H9 (cell line): ENCODE data around the gene HLA-G. TPM values are rescaled to one million over a fixed set of nuclear protein-coding genes. Genes with fewer than 3 reads are reported as not detected.

Experiments used
- DNase-seq: peaks from one replicate; pipeline ENCODE4 v3.0.0-alpha.2; 2017
- H2AFZ ChIP-seq: one replicate; pipeline ENCODE4 v1.6.1; 2013; ENCODE audit warnings: mild to moderate bottlenecking, low read length, control low read depth, moderate library complexity
- H2AK5ac ChIP-seq: 2 replicates; pipeline ENCODE4 v1.6.1; 2013; ENCODE audit warnings: low read length, control low read depth, mixed read lengths; ENCODE audit not compliant: insufficient read length
- H2BK120ac ChIP-seq: one replicate; pipeline ENCODE4 v1.6.1; 2013; ENCODE audit warnings: low read depth, mild to moderate bottlenecking, low read length, control low read depth, inconsistent platforms; ENCODE audit not compliant: poor library complexity, severe bottlenecking
- H2BK12ac ChIP-seq: 2 replicates; pipeline ENCODE4 v1.6.1; 2013; ENCODE audit warnings: low read length, control low read depth, mixed read lengths, low read depth; ENCODE audit not compliant: insufficient read length
- H2BK15ac ChIP-seq: 2 replicates; pipeline ENCODE4 v1.6.1; 2013; ENCODE audit warnings: low read depth, low read length, control low read depth
- H2BK20ac ChIP-seq: one replicate; pipeline ENCODE4 v1.6.1; 2013; ENCODE audit warnings: low read depth, mild to moderate bottlenecking, low read length, control low read depth, inconsistent platforms; ENCODE audit not compliant: poor library complexity, severe bottlenecking
- H2BK5ac ChIP-seq: 2 replicates; pipeline ENCODE4 v1.6.1; 2013; ENCODE audit warnings: low read length, control low read depth, mixed read lengths; ENCODE audit not compliant: insufficient read length
- H3K14ac ChIP-seq: 2 replicates; pipeline ENCODE4 v1.6.1; 2013; ENCODE audit warnings: low read length, control low read depth; ENCODE audit not compliant: insufficient read depth
- H3K18ac ChIP-seq: 2 replicates; pipeline ENCODE4 v1.6.1; 2013; ENCODE audit warnings: low read depth, mild to moderate bottlenecking, mixed read lengths, low read length, control low read depth; ENCODE audit not compliant: insufficient read length
- H3K23ac ChIP-seq: 2 replicates; pipeline ENCODE4 v1.6.1; 2013; ENCODE audit warnings: low read length, control low read depth, mixed read lengths, low read depth; ENCODE audit not compliant: insufficient read length
- H3K23me2 ChIP-seq: 2 replicates; pipeline ENCODE4 v1.6.1; 2013; ENCODE audit warnings: low read depth, mild to moderate bottlenecking, mixed read lengths, low read length, control low read depth; ENCODE audit not compliant: insufficient read length, poor library complexity, severe bottlenecking
- H3K27ac ChIP-seq: 2 replicates; pipeline ENCODE4 v1.5.1; 2013; ENCODE audit warnings: low read length, control low read depth, mixed read lengths, low read depth; ENCODE audit not compliant: insufficient read length
- H3K27me3 ChIP-seq: 2 replicates; pipeline ENCODE4 v1.6.1; 2013; ENCODE audit warnings: low read length, control low read depth, inconsistent platforms; ENCODE audit not compliant: insufficient read depth
- H3K4ac ChIP-seq: 2 replicates; pipeline ENCODE4 v1.6.1; 2013; ENCODE audit warnings: low read depth, mild to moderate bottlenecking, control low read depth, inconsistent platforms, low read length, moderate library complexity
- H3K4me1 ChIP-seq: 2 replicates; pipeline ENCODE4 v1.6.1; 2013; ENCODE audit warnings: low read length, control low read depth, inconsistent platforms; ENCODE audit not compliant: insufficient read depth
- H3K4me2 ChIP-seq: 2 replicates; pipeline ENCODE4 v1.6.1; 2013; ENCODE audit warnings: low read length, control low read depth, mixed read lengths; ENCODE audit not compliant: insufficient read length, insufficient read depth
- H3K56ac ChIP-seq: 2 replicates; pipeline ENCODE4 v1.6.1; 2013; ENCODE audit warnings: low read depth, mild to moderate bottlenecking, mixed read lengths, low read length, control low read depth; ENCODE audit not compliant: insufficient read length
- H3K79me1 ChIP-seq: 2 replicates; pipeline ENCODE4 v1.6.1; 2013; ENCODE audit warnings: low read depth, mild to moderate bottlenecking, moderate library complexity, low read length, control low read depth, inconsistent platforms; ENCODE audit not compliant: insufficient read depth, poor library complexity, severe bottlenecking
- H3K79me2 ChIP-seq: 2 replicates; pipeline ENCODE4 v1.6.1; 2013; ENCODE audit warnings: low read length, control low read depth, inconsistent platforms; ENCODE audit not compliant: insufficient read depth
- H3K9ac ChIP-seq: 2 replicates; pipeline ENCODE4 v1.6.1; 2013; ENCODE audit warnings: low read length, control low read depth, mixed read lengths; ENCODE audit not compliant: insufficient read length; ENCODE audit errors: extremely low read depth
- H3K9me3 ChIP-seq: one replicate; pipeline ENCODE4 v1.6.1; 2013; ENCODE audit warnings: low read depth, low read length, inconsistent platforms; ENCODE audit not compliant: control insufficient read depth
- H3T11ph ChIP-seq: one replicate; pipeline ENCODE4 v1.6.1; 2013; ENCODE audit warnings: mild to moderate bottlenecking, low read length, control low read depth, inconsistent platforms
- H4K20me1 ChIP-seq: one replicate; pipeline ENCODE4 v1.6.1; 2013; ENCODE audit not compliant: control insufficient read depth, insufficient read length, insufficient read depth
- H4K5ac ChIP-seq: 2 replicates; pipeline ENCODE4 v1.6.1; 2013; ENCODE audit warnings: low read depth, mild to moderate bottlenecking, mixed read lengths, low read length, control low read depth; ENCODE audit not compliant: insufficient read length
- H4K8ac ChIP-seq: replicated peaks from 2 replicates; pipeline ENCODE4 v1.6.1; 2013; ENCODE audit warnings: low read length, control low read depth, mixed read lengths, low read depth; ENCODE audit not compliant: insufficient read length
- H4K91ac ChIP-seq: 2 replicates; pipeline ENCODE4 v1.6.1; 2013; ENCODE audit warnings: low read depth, mild to moderate bottlenecking, moderate library complexity, mixed read lengths, low read length, control low read depth; ENCODE audit not compliant: insufficient read length
- H3K27ac Mint-ChIP-seq, 3 experiments: 2 replicates in 2 of 3; 3 replicates in 1 of 3; pipeline ENCODE4 v1.8.0; 2020 to 2021; ENCODE audit warnings: mixed read lengths in 3 of 3, mild to moderate bottlenecking in 1 of 3, moderate library complexity in 1 of 3
- H3K27me3 Mint-ChIP-seq: 2 replicates; pipeline ENCODE4 v1.8.0; 2021; ENCODE audit warnings: low read depth, mild to moderate bottlenecking, moderate library complexity, mixed read lengths
- H3K36me3 Mint-ChIP-seq, 3 experiments: 2 replicates in 2 of 3; 3 replicates in 1 of 3; pipeline ENCODE4 v1.8.0; 2020 to 2021; ENCODE audit warnings: low read depth in 3 of 3, mixed read lengths in 3 of 3; ENCODE audit not compliant: insufficient read depth in 1 of 3
- H3K4me1 Mint-ChIP-seq, 2 experiments: 2 replicates each; pipeline ENCODE4 v1.8.0; 2020; ENCODE audit warnings: mixed read lengths in 2 of 2
- H3K4me3 Mint-ChIP-seq, 2 experiments: 2 replicates in 1 of 2; 3 replicates in 1 of 2; pipeline ENCODE4 v1.8.0; 2020 to 2021; ENCODE audit warnings: mild to moderate bottlenecking in 2 of 2, mixed read lengths in 2 of 2, moderate library complexity in 1 of 2
- H3K9me3 Mint-ChIP-seq, 2 experiments: 2 replicates in 1 of 2; 3 replicates in 1 of 2; pipeline ENCODE4 v1.8.0; 2020; ENCODE audit warnings: mild to moderate bottlenecking in 2 of 2, mixed read lengths in 2 of 2, moderate library complexity in 1 of 2
- CTCF ChIP-seq: fragments of 200-600 bp; sonication (generic); conservative IDR thresholded peaks from 3 replicates; pipeline ENCODE4 v1.8.0; 2021; ENCODE audit warnings: antibody characterized with exemption, mild to moderate bottlenecking
- WGBS: extraction: QIAGEN DNeasy Blood & Tissue Kit; methylation state at CpG from one replicate; pipeline ENCODE4 v1.1.7; 2013; ENCODE audit warnings: missing lambda C conversion rate, low lambda C conversion rate, mixed read lengths; ENCODE audit not compliant: insufficient read length; ENCODE audit errors: extremely low coverage; 5-methylcytosine and 5-hydroxymethylcytosine counted together
- total RNA-seq: library from RNA; stranded (reverse); gene quantifications from 2 replicates; pipeline ENCODE4 v1.2.1, GENCODE V29; 2021

HLA-G gene
- total RNA-seq, 1 experiment from 2014 or later = 2.7 TPM

- no peak overlapping the region for H3T11ph ChIP-seq
- H2BK120ac ChIP-seq = no peak overlapping the region
- H3K79me1 ChIP-seq = no peaks in the 10 kb centered on the region
- no peaks in the 10 kb centered on the region for H3K23me2 ChIP-seq
- H3K9me3 ChIP-seq = no peaks in the 10 kb centered on the region
- WGBS = no CpG with 5 or more reads among the region's 5 CpGs
- no peak overlapping the region for H4K5ac ChIP-seq
- no peak overlapping the region for H2BK12ac ChIP-seq
- H3K23ac ChIP-seq = no peak overlapping the region
- H2BK15ac ChIP-seq = no peak overlapping the region
- no peaks in the 10 kb centered on the region for H3K4me1 ChIP-seq
- H4K8ac ChIP-seq = no peak overlapping the region
- no peak overlapping the region for H3K4me2 ChIP-seq
- peaks cover 10% of the 10 kb centered on the region; the same call in 1 of the 2 replicates for H3K27me3 ChIP-seq
- Mint-ChIP-seq H3K4me3 (no peak overlapping the region), H3K9me3 (peaks cover 0 to 3% of the 10 kb centered on the region in 2 experiments; a peak in 1 of 5 replicates), H3K27me3 (peaks cover 39% of the 10 kb centered on the region), H3K27ac (peak overlapping the region in 1 of 3 experiments; percentile 65; a peak in 1 of 7 replicates), H3K36me3 (no peaks in the 10 kb centered on the region), H3K4me1 (peaks cover 4 to 7% of the 10 kb centered on the region in 2 experiments)
- H3K79me2 ChIP-seq = no peaks in the 10 kb centered on the region
- no peak overlapping the region for H3K14ac ChIP-seq
- no peak overlapping the region for H2AFZ ChIP-seq
- no peak overlapping the region for H2BK5ac ChIP-seq
- no peak overlapping the region for H2AK5ac ChIP-seq
- no peak overlapping the region for H3K4ac ChIP-seq
- TF ChIP-seq CTCF = no peak
- H3K27ac ChIP-seq = no peak overlapping the region
- no peak overlapping the region for H3K9ac ChIP-seq
- H3K18ac ChIP-seq = no peak overlapping the region
- no peak for DNase-seq
- H4K20me1 ChIP-seq = no peaks in the 10 kb centered on the region
- no peak overlapping the region for H4K91ac ChIP-seq
- H3K56ac ChIP-seq = no peak overlapping the region
- H2BK20ac ChIP-seq = no peak overlapping the region
Observed at GRCh38 chr6:29797966-29798365, 29.7 kb upstream of the HLA-G start.
